ENCODE results near the gene BARX2.

Gene BARX2

GRCh38 chr11:129384415-129384814 lies 8.8 kb downstream of the BARX2 start:
- H3K27ac ChIP-seq, result no peak overlapping the region
- TF ChIP-seq, protein P1, sequence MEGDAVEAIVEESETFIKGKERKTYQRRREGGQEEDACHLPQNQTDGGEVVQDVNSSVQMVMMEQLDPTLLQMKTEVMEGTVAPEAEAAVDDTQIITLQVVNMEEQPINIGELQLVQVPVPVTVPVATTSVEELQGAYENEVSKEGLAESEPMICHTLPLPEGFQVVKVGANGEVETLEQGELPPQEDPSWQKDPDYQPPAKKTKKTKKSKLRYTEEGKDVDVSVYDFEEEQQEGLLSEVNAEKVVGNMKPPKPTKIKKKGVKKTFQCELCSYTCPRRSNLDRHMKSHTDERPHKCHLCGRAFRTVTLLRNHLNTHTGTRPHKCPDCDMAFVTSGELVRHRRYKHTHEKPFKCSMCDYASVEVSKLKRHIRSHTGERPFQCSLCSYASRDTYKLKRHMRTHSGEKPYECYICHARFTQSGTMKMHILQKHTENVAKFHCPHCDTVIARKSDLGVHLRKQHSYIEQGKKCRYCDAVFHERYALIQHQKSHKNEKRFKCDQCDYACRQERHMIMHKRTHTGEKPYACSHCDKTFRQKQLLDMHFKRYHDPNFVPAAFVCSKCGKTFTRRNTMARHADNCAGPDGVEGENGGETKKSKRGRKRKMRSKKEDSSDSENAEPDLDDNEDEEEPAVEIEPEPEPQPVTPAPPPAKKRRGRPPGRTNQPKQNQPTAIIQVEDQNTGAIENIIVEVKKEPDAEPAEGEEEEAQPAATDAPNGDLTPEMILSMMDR (conservative IDR thresholded peaks at IDR 0.05), result no peak

- no peak overlapping the region for H3K27ac ChIP-seq
- TF ChIP-seq, protein P1 (conservative IDR thresholded peaks at IDR 0.05), result no peak
Observed at GRCh38 chr11:129385801-129386200, 10.2 kb downstream of the BARX2 start.

GRCh38 chr11:129386795-129387397 lies 11.2 kb downstream of the BARX2 start:
- TF ChIP-seq, protein P1 (conservative IDR thresholded peaks at IDR 0.05), result no peak
- H3K27ac ChIP-seq, result peak overlapping the region; percentile 19; the same call in 1 of the 2 replicates

DNA sequence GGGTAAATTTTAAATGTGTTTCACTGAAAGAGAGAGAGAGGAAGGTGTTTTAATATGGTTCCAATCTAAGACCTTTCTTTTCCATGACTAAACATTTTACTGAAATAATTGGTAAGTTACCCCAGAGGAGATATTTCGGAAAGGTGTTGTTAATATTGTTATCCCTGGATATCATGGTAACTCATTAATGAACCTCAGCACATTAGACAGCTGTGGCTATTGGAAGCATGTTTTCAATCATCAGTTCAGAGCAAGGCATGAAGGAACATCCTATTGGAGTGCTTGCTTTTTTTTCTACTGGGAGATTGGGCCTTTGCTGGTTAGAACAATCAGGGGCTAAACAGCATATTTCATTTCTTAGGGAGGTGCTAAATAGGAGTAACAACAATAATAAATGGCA lies 11.8 kb downstream of the BARX2 start:
- TF ChIP-seq, protein P1 (conservative IDR thresholded peaks at IDR 0.05), result no peak
- H3K27ac ChIP-seq, result peak overlapping the region; percentile 19; the same call in 1 of the 2 replicates

DNA sequence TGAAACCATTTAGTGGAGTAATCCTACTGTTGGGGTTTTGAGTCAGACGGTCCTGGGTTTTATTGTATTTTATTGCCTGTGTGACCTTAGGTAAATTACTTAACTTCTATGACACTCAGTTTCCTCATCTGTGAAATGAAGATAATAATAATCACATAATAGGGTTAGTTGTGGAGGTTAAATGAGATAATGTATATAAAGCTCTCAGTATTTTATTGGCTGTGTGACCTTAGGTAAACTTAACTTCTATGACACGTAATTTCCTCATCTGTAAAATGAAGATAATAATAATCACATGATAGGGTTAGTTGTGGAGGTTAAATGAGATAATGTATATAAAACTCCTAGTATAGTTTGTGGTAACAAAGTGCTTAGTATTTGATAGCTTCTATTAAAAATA lies 13.2 kb downstream of the BARX2 start:
- no peak overlapping the region for H3K27ac ChIP-seq
- TF ChIP-seq, protein P1 (conservative IDR thresholded peaks at IDR 0.05), result no peak

- TF ChIP-seq, protein P1 (conservative IDR thresholded peaks at IDR 0.05), result no peak
- no peak overlapping the region for H3K27ac ChIP-seq
Observed at GRCh38 chr11:129390303-129390821, 14.7 kb downstream of the BARX2 start.

GRCh38 chr11:129391360-129391759 lies 15.7 kb downstream of the BARX2 start:
- TF ChIP-seq, protein P1 (conservative IDR thresholded peaks at IDR 0.05), result no peak

More at GRCh38 chr11:129391360-129391759, 15.7 kb downstream of the BARX2 start:
- H3K27ac ChIP-seq, result no peak overlapping the region

Data from VCaP (cell line).